Stimulated activated CD4-positive, alpha-beta T cell treated with anti-CD3 and anti-CD28 coated beads, Interleukin-4, amount 100 ng/mL, for 1 hour (primary cell): ENCODE data around the gene BRDT.
"Not testable (repeated sequence)": the region's sequence is repeated elsewhere in the genome, so short reads cannot be mapped to it uniquely, and the experiment has no call there.

Source experiments
- DNase-seq: peaks from one replicate; pipeline ENCODE4 v3.0.0-alpha.2; 2020

BRDT gene

DNA sequence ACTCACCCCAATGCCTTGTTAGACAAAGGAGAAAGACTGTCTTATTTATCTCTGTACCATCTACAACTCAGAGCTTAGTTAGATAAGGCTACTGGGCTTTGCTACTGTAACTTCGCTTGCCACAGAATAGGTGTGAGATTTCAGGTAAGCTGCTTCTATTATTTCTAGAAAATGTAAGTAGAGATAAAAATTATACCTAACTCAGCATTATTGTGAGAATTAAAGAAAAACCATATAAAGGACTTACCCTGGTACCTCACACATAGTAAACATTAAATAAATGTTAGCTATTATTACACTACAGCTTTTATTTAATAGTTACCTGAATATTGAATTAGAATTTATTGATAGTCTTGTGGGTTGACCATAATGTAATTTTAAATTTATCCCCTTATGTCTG is 44.1 kb downstream of the BRDT start:
- no peak for DNase-seq

DNA sequence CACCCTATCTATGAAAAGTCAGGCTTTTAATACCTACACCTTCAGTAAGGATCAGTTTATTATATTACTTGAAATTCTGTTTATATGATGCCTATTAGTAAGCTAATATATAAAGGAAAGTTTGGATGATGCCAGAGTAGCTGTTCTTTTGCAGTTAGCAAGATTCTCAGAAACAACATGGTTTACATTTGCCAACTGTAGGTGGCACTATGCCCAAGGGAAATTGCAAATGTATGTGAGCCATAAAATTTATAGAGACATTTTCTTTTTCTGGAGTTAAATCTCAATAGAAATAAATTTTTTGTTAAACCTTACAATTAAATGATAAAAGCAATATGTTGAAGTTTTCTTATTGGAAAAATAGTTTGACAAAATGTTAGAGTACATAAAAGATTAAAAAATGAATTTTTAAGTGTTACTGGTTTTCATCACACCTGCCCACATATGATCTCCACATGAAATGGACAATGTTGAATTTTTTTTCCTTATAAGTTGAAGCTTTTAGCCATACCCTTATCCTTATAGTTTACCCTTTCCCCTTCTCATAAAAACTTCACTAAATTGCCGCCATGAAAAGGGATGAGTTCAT is 48.5 kb downstream of the BRDT start:
- DNase-seq: peak; percentile 12

DNA sequence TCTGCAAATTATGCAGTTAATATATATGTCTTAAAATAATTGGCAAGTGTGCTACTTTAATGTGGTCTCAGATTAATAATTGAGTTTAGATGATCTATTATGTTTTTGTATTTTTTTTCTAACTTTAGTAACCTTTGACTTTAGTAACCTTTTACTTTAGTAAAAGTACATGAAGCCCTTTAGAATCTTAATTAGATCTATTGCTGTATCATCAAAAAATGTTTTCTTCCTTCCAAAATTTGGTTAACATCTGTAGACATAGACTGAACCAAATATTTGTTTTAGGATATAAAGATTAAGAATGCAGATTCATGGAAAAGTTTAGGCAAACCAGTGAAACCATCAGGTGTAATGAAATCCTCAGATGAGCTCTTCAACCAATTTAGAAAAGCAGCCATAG is 54.9 kb downstream of the BRDT start:
- DNase-seq: no peak

DNA sequence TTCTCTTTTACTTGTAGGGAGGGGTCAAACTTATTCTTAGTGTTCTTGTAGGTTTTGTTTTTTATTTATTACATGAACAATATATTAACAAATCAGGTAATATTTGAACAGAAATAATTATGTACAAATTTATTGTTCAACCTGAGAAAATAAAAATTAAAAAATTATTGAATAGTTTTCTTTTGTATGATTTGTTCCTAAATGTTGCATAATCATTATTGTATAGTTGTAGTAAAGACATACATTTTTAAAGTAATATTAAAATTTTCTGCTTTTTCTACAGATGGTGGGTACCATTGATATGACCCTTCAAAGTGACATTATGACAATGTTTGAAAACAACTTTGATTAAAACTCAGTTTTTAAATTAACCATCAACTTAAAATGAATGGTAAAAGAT is 64.7 kb downstream of the BRDT start:
- DNase-seq: no peak

DNA sequence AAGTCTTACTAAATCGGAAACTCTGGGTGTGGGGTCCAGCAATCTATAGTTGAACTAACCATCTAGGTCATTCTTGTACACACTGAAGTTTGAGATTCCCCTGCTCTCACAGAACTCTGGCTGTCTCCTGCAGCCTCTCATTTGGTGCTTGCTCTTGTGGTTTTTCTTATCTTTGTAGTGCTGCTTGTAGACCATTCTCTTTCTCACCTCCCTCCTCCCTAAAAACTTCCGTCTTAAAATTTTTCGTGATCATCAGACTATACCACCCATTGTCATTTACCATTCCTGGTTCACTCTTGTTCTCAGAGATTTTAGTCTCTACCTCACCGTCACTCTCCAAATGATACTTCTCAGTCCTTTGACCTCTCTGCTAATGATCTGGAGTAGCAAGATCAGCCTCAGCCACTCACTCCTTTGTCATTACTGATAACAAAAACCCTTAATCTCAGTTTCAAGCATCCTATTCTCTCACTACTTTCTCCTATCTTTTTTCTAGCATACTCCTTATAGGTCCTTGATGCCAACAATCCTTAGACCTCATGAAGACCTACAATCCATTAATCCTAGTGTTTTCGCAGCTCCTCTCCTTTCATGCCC is 67.6 kb downstream of the BRDT start:
- no peak for DNase-seq

DNA sequence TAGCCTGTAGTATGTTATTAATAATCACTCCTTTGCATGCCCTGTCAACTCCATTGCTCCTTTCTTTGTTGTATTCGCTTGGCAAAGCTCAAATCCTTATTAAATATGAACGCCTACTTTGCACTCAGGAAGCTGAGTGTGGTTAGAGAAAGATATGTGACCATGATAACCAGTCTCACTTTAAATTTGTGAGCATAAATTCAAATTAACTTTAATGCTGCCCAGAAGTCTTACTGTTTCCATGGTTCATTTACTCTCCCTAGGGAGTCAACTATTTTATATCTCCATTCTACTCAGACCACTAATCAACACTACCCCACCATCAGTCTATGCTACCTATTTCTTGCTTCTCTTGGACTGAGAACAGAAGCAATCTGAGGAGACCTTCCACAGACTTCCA is 68.5 kb downstream of the BRDT start:
- no peak for DNase-seq

DNA sequence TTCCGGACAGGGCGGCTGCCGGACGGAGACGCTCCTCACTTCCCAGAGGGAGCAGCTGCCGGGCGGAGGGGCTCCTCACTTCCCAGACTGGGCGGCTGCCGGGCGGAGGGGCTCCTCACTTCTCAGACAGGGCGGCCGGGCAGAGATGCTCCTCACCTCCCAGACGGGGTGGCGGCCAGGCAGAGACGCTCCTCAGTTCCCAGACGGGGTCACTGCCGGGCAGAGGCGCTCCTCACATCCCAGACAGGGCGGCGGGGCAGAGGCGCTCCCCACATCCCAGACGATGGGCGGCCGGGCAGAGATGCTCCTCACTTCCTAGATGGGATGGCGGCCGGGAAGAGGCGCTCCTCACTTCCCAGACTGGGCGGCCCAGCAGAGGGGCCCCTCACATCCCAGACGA is 76.8 kb downstream of the BRDT start:
- DNase-seq: not testable (repeated sequence)

DNA sequence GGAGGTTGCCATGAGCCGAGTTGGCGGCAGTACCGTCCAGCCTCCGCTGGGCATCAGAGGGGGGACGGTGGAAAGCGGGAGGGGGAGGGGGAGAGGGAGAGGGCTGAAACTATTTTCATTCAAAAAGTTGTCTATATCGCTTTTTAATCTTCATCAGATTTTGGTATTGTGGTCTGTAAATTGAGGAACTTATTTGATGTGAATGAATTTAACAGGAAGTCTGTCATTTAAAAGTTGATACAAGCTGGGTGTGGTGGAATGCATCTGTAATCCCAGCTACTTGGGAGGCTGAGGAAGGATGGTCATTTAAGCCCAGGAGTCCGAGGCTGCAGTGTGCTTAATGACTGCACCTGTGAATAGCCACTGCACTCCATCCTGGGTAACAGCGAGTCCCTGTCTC is 77.6 kb downstream of the BRDT start:
- DNase-seq: no peak

DNA sequence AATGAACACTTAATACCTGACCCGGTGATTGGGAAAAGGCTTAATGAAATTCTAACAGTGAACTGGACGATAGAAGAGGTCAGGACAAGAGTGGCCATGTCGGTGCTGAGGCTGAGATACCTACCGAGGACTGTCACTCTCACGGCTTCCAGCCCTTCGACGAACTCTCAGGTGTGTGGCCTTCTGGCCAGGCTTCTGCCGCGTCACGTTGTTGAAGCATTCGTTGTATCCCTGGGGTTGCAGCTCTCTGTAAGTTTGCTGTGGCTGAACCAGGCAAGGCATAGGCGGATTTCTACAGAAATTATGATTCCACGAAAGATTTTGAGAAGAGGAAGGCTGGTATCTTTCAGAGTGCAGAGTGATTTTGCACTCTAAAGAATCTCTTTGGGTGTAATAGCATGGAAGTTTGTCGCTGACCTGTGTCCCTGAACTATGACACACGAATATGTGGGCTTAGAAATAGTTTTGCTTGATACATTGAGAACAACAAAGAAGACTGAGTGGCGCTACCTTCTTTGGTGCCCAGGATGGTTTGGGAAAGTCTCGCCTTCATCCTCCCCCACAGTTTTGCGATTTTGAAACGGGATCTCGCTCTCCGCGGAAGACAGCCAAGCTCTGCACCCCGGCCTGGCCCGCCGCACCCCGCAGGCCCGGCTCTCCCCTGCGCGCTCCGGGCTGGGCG is 80.2 kb downstream of the BRDT start:
- no peak for DNase-seq

DNA sequence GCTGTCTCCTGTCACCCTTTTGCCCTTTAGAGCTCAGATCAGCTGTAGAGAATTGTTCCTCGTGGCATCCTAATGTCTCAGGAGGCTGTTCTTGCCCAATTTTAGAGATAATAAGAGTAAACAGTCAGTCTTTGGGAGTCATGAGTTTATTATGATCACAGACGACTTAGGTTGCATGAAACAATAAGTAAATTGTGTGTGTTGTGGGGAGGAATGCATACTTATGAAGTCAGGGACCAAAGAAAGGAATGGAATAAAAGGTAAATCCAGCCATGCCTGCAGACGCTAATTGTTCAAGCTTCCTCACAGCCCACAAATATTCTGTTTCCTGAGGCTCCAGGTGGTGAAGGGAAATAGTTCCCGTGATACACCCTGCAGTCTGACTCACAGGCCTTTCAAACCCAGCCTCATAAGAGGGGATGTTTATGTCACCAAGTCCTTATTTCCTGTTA is 81.5 kb downstream of the BRDT start:
- no peak for DNase-seq

DNA sequence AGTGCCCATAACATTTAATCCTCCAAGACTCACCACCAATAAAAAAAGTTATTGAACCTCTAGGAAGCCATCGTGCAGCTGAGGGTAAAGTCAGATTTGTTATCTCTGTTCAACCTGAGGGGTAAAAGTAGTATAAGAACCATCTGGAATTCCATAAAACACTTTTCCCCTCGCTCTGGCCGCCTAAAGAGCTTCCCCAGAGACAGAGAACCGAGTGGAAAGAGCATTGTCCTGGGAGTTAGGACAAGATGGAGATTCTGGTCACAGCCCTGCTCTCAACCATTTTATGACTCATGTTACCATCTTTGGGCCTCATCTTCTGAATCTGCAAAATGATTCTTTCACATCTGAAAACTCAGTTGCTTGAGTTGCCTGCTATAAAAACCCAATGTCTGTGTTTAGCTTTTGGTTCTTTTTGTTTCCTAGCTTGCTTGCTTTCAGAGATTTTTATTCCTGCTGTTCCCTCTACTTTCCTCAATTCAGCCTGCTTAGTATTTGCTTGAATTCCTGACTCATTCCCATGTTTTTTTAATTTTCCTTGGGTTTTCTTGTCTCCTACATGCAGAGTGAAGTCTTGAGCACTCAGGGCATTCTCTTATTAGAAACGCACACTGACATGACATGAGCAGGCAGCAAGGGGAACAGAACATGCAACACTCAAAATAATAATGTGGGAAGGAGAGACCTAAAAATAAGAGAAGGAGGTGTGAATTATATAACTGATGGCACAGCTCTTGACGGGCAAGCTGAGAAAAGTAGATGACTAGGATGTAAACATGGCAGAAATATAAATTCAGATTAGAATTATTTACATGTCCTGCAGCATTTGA is 82.3 kb downstream of the BRDT start:
- DNase-seq: no peak

DNA sequence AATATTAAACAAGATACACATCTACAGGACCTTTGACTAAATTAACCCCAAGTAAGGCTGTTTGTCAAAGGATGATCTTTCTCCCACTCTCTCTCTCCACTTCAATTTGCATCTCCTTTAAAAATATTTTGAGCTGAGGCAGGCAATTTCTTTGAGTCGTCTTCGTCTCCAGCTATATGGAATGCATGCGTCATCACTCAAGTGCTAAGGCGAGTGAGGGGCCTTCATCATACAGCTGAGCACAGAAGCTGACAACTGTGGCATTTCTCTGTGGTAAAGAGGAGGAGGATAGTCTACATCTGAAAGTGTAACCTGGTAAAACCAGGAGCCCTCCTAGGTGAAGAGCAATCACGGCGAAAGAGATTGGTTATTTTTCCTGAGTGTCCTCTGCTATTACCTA is 88.2 kb downstream of the BRDT start:
- no peak for DNase-seq

DNA sequence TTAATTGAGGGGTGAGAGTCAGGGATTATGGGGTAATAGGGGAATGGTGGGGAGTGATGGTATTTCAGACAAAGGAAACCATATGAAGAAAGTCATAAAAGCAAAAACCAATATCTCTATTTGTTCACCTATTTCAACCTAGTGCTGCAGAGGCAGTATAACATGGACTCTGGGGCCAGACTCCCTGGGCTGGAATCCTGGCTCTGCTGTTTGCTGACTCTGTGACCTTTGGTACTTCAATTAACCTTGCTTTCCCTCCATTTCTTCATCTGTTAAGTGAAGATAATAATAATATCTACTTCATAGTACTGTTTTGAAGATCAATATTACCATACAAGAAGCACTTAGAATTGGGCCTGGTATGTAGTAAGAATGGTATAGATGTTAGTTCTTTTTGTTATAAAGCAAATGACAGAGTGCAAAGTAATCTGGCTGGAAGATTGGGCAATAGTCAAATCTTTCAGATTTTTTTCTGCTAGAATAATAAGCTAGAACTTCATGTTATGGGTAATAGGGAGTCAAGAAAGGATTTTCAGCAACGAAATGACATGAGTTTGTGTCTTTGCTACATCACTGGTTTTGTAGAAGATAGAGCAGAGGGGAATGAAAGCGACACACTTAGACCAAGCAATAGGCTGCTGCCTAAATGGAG is 89.6 kb downstream of the BRDT start:
- DNase-seq: no peak

DNA sequence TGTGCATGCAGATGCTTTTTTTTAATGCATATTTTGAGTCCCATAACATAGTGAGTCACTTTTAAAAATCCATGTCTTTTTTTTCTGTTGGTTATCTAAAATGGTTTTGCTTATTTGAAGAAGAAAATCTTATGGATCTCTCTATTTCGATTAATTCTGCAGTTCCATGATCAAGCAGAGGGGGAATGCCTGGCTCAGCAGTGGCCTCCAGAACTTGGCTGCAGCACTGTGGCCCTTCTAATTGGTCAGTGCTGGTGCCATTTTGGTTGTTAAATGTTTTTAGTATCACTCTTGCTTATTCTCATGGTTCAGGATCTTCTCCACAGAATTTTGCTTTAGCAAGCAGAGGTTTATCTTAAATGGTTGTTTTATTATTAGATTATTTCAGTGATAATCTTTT is 91.8 kb downstream of the BRDT start:
- no peak for DNase-seq

DNA sequence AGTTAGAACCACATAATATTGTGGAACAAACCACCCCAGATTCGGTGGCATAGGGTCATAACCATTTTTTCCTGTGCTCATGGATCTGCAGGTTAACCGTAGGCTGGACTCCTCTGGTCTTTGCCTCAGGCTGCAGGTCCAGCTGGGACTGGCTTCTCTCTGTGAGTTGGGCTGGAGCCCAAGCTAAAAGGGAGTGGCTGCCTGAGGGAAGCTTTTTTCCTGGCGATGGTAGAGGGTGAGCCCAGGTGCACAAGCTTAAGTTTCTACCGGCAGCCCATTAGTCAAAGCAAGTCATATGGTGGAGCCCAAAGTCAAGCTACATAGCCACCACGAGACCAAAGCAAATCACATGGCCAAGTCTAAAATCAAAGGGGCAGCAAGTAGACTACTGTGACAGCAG is 94.4 kb downstream of the BRDT start:
- DNase-seq: no peak

DNA sequence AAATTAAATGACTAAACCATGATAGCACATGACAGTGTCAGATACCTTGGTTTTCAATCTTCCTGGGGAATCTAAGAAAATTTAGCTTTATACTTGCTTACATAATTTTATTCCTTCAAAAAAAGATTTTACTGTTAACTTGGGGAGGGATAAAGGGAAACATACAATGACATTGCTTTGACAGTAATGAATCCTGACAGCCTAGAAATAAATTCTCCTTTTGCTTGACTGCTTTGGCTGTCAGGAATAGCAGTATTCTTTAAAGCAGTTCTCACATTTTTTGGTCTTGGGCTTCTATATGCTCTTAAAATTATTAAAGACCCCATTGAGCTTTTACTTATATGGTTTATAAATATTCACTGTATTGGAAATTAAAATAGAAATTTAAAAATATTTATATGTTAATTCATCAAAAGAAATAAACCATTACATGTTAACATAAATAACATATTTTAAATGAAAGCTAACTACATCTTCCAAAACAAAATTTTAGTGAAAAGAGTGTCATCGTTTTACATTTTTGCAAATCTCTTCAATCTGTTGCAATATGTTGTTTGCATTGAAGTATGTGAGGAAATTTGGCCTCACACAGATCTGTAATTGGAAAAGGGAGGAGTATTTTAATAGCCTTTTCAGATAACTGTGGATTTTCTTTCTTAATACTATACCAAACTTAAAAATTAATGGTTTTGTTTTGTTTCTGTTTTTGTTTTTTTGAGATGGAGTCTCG is 96.7 kb downstream of the BRDT start:
- DNase-seq: no peak

DNA sequence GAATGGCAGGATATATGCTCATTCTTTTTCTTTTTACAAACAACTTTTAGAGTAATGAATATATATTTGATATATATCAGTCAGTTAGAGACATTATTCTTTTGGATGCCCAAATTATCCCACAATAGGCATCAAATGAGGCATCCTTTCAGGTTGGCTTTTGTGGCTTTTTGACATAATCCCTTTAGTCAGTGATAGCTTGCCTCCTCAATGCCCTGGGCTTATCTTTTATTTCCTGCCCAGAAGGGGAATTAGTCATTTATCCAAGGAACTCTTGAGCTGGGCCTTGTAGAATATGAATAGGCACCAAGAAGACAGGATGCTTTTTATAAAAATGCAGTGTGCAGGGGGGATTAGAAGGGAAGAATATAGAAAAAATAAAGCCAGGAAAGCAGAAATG is 102.7 kb downstream of the BRDT start:
- no peak for DNase-seq
